ENCODE measurements around the gene CNOT11.
"Not testable (repeated sequence)": the region's sequence is repeated elsewhere in the genome, so short reads cannot be mapped to it uniquely, and the experiment has no call there.

DNA sequence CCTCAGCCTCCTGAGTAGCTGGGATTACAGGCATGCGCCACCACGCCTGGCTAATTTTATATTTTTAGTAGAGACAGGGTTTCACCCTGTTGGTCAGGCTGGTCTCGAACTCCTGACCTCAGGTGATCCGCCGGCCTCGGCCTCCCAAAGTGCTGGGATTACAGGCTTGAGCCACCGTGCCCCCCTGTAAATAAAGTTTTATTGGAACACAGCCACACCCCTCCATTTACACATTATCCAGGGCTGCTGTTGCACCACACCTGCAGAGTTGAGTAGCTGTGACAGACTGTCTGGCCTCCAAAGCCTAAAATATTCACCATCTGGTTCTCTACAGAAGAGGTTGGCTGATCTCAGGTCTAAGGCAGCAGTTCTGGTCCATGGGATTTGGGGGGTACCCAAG is 32.6 kb upstream of the CNOT11 start:
- TF ChIP-seq, protein P1, sequence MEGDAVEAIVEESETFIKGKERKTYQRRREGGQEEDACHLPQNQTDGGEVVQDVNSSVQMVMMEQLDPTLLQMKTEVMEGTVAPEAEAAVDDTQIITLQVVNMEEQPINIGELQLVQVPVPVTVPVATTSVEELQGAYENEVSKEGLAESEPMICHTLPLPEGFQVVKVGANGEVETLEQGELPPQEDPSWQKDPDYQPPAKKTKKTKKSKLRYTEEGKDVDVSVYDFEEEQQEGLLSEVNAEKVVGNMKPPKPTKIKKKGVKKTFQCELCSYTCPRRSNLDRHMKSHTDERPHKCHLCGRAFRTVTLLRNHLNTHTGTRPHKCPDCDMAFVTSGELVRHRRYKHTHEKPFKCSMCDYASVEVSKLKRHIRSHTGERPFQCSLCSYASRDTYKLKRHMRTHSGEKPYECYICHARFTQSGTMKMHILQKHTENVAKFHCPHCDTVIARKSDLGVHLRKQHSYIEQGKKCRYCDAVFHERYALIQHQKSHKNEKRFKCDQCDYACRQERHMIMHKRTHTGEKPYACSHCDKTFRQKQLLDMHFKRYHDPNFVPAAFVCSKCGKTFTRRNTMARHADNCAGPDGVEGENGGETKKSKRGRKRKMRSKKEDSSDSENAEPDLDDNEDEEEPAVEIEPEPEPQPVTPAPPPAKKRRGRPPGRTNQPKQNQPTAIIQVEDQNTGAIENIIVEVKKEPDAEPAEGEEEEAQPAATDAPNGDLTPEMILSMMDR (IDR thresholded peaks at IDR 0.05): not testable (repeated sequence)
- not testable (repeated sequence) for TF ChIP-seq EZH2 (IDR thresholded peaks at IDR 0.05; ENCODE audit: borderline replicate concordance, insufficient read depth, low read depth, low read length, poor library complexity, severe bottlenecking)
